GM19395 (cell line): ENCODE data around the gene ALDH1A1.

ENCODE experiments used
- ATAC-seq: cut with Tn5 transposase; IDR thresholded peaks from one replicate; pipeline ENCODE4 v1.9.1; 2021; ENCODE audit warnings: mild to moderate bottlenecking, moderate library complexity; ENCODE audit not compliant: unreplicated experiment

Gene ALDH1A1

GRCh38 chr9:72921888-72922654, 30.8 kb downstream of the ALDH1A1 start:
- ATAC-seq: no peak

- no peak for ATAC-seq
These were observed 33.5 kb downstream of the ALDH1A1 start for GRCh38 chr9:72919246-72919945.

GRCh38 chr9:72917892-72918509, 34.9 kb downstream of the ALDH1A1 start:
- ATAC-seq: no peak

- ATAC-seq: no peak
These were observed 37.2 kb downstream of the ALDH1A1 start for GRCh38 chr9:72915659-72916058.

GRCh38 chr9:72914750-72915149, 38.1 kb downstream of the ALDH1A1 start:
- ATAC-seq: no peak

- no peak for ATAC-seq
These were observed 39.4 kb downstream of the ALDH1A1 start for GRCh38 chr9:72913382-72914009.

- ATAC-seq: no peak
These were observed 40.1 kb downstream of the ALDH1A1 start for GRCh38 chr9:72912476-72913381.

- ATAC-seq: no peak
These were observed 41.0 kb downstream of the ALDH1A1 start for GRCh38 chr9:72911816-72912215.

- no peak for ATAC-seq
These were observed 41.5 kb downstream of the ALDH1A1 start for GRCh38 chr9:72911247-72911775.

GRCh38 chr9:72909428-72909827, 43.4 kb downstream of the ALDH1A1 start:
- ATAC-seq: no peak

- no peak for ATAC-seq
These were observed 45.4 kb downstream of the ALDH1A1 start for GRCh38 chr9:72907421-72907820.

GRCh38 chr9:72906810-72907209, 46.0 kb downstream of the ALDH1A1 start:
- ATAC-seq: no peak

GRCh38 chr9:72905514-72906480, 47.1 kb downstream of the ALDH1A1 start:
- no peak for ATAC-seq

- no peak for ATAC-seq
These were observed 48.4 kb downstream of the ALDH1A1 start for GRCh38 chr9:72904267-72905093.

GRCh38 chr9:72903103-72903502, 49.8 kb downstream of the ALDH1A1 start:
- ATAC-seq: no peak

GRCh38 chr9:72902268-72902667, 50.6 kb downstream of the ALDH1A1 start:
- no peak for ATAC-seq

- no peak for ATAC-seq
These were observed 52.9 kb downstream of the ALDH1A1 start for GRCh38 chr9:72899734-72900477.
